Measurements from ENCODE around the gene TMEM170A. TPM values are rescaled to one million over a fixed set of nuclear protein-coding genes. Genes with fewer than 3 reads are reported as not detected.
"Not testable (repeated sequence)": the region's sequence is repeated elsewhere in the genome, so short reads cannot be mapped to it uniquely, and the experiment has no call there.

Gene TMEM170A
- total RNA-seq, 1 donor from 2014 or later, result 44.1 TPM

DNA sequence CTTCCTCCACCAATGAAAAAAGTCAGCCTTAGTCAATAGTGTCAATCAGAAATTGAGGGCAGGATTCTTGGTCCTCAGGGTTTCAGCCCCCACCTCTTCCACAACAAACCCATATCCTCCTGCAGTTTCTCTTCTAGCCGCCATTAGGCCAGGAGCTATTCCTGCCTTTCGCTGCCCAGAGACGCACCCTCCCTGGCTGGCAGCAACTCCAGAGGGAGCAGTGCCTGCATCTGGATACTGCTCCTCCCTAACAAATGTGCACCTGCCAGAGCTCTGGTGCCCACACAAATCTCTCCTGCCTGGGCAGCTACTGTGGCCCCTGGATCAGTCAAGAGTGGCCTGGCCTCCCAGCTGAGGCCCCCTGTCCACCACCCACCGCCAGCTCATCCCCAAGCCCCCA lies 8.0 kb downstream of the TMEM170A start:
- intact Hi-C loops (cut with micrococcal nuclease), result not testable (repeated sequence)

- intact Hi-C loops (cut with micrococcal nuclease), result no loop called here
These were observed 8.8 kb downstream of the TMEM170A start for GRCh38 chr16:75455677-75456076.

GRCh38 chr16:75452464-75453190 lies 11.9 kb downstream of the TMEM170A start:
- intact Hi-C loops (cut with micrococcal nuclease), result no loop called here

DNA sequence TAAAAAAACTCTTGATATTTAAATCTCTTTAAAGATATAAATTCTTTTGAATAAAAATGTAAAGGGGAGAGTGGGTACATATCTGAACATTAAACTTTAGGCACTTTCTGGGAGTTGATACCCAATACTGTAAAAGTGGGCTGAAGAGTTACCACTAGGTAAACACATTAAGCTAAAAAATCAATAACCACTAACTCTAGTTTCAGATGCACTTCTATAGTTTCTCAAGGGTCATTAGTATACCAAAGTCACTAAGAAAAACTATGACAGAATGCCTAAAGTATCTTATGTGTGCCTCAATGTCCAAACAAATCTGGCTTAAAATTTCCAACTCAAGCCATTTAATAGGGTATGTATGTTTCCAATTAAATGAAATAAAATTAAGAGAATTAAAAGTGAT lies 18.1 kb downstream of the TMEM170A start:
- intact Hi-C loops (cut with micrococcal nuclease), result no loop called here

GRCh38 chr16:75445298-75445697 lies 19.2 kb downstream of the TMEM170A start:
- intact Hi-C loops (cut with micrococcal nuclease), result no loop called here

DNA sequence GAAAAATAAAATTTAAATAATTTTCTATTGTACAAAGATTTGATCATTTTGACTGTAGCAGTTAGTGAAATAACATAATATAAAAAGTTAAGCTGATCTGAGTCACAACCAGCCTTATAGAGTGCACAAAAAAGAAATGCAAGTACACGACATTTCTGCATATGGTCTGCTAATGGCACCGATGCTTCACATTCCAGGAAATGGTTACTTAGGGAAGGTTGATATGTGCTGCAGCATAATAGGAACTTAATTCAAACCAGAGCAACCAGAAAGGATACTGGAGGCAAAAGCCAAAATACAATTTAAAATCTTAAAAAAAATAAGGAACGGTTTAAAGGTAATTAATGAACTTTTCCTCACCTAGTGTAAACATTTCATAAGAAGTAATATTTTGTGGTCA lies 21.2 kb downstream of the TMEM170A start:
- intact Hi-C loops (cut with micrococcal nuclease), result no loop called here

- intact Hi-C loops (cut with micrococcal nuclease), result loop anchor here (1.0 to 10.0 kb wide), 9 partner anchors 31 to 1757 kb away; partner anchors contain the start of genes ADAT1, GABARAPL2, MON1B and TMEM170A
These were observed 30.6 kb downstream of the TMEM170A start for GRCh38 chr16:75433732-75434413.

- intact Hi-C loops (cut with micrococcal nuclease), result loop anchor here (1.0 to 10.0 kb wide), 9 partner anchors 32 to 1758 kb away; partner anchors contain the start of genes ADAT1, GABARAPL2, MON1B and TMEM170A
These were observed 31.4 kb downstream of the TMEM170A start, which contains the start of gene CFDP1 for GRCh38 chr16:75432828-75433731. TSS of gene CFDP1 (minus strand) at chr16:75433503. CDS start at chr16:75433352, 151 bp downstream.

- intact Hi-C loops (cut with micrococcal nuclease), result loop anchor here (10.0 kb wide), 1 partner anchor 735 kb away; no protein-coding TSS in a partner anchor
These were observed 34.7 kb downstream of the TMEM170A start for GRCh38 chr16:75429621-75430403.

GRCh38 chr16:75426524-75426923 lies 38.0 kb downstream of the TMEM170A start:
- intact Hi-C loops (cut with micrococcal nuclease), result not testable (repeated sequence)

DNA sequence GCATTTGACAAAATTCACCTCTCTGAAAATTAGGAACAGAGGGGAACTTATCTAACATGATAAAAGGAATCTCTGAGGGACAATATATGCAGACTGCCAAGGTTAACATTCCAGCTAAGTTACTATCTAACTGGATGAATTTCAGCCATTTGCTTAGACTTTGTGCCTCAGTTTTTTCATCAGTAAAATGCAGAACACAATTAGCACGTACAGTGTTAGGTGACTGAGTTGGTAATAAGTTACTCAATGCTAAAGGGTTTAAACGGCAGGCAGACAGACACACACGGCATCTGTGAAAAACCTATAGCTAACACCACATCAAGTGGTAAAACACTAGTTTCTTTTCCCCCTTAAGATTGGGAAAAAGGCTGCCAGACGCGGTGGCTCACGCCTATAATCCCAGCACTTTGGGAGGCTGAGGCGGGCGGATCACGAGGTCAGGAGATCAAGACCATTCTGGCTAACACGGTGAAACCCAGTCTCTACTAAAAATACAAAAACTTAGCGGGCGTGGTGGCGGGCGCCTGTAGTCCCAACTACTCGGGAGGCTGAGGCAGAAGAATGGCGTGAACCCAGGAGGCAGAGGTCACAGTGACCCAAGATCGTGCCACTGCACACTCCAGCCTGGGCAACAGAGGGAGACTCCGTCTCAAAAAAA lies 40.3 kb downstream of the TMEM170A start:
- intact Hi-C loops (cut with micrococcal nuclease), result loop anchor here (5.0 kb wide), 1 partner anchor 38 kb away; the partner anchor contains the start of gene TMEM170A

DNA sequence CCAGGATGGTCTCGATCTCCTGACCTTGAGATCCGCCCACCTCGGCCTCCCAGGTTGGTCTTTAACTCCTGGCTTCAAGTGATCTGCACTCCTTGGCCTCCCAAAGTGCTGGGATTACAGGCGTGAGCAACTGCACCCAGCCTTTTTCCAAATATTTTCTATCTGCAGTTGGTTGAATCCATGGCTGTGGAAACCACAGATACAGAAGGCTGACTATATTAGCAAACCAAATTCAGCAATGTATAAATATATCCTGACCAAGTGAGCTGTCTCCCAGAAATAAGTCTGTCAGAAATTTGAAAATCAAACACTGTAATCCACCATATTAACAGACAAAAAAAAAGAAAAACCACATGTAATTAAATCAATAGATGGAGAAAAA lies 40.8 kb downstream of the TMEM170A start:
- intact Hi-C loops (cut with micrococcal nuclease), result loop anchor here (5.0 kb wide), 1 partner anchor 39 kb away; the partner anchor contains the start of gene TMEM170A

GRCh38 chr16:75421820-75422126 lies 42.7 kb downstream of the TMEM170A start:
- intact Hi-C loops (cut with micrococcal nuclease), result loop anchor here (5.0 kb wide), 1 partner anchor 41 kb away; the partner anchor contains the start of gene TMEM170A

- intact Hi-C loops (cut with micrococcal nuclease), result loop anchor here (5.0 kb wide), 1 partner anchor 41 kb away; the partner anchor contains the start of gene TMEM170A
These were observed 43.3 kb downstream of the TMEM170A start for GRCh38 chr16:75420987-75421819.

DNA sequence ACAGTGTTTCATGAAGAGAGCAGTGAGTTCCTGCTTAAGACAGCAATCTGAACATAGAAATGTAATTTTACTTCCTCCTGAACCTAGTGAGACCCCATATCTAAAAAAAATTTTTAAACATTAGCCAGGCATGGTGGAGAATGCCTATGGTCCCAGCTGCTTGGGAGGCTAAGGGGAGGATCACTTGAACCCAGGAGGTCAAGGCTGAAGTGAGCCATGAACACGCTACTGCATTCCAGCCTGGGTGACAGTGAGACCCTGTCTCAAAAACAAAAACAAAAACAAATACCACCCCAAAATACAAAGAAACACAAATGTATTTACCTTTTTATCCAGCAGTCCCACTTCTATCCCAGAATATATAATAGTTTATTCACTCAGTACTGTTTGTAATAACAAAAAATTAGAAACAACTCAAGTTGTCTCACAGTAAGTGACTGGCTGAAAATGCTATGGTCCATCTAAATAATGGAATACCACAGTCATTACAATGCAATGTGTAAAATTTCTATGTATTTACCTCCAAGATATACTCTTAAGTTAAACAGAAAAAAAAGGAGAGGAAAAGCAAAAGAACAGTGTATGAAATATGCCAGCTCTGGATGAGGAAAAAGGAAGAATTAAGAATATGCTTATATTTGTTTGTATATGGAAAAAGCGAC lies 47.5 kb downstream of the TMEM170A start:
- intact Hi-C loops (cut with micrococcal nuclease), result no loop called here

DNA sequence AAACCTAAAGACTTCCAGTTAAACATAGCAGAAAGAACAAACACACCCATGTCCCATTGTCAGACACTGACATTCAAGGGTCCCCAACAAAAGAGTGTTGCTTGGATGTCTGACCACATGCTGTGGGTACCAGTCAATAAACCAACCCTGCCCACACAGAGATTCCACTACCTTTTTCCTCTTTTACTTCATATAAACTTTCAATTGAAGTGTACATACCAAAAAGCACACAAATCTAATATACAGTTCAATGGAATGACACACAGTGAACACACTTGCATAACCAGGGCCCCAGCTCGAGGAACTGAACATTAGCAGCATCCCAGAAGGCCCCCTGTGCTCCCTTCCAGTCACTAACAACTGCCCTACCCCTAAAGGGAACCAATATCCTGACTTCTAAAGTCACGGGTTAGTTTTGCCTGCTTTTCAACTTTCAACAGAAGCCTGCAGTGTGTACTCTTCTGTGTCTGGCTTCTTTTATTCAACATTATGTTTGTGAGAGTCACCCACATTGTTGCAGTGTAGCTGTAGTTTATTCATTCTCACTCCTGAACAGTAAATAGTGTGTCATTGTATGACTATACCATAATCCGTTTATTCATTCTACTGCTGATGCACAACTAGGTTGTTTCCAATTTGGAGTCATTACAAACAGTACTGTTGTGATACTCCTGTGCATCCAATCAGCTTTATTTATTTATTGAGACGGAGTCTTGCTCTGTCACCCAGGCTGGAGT lies 49.2 kb downstream of the TMEM170A start:
- intact Hi-C loops (cut with micrococcal nuclease), result no loop called here

DNA sequence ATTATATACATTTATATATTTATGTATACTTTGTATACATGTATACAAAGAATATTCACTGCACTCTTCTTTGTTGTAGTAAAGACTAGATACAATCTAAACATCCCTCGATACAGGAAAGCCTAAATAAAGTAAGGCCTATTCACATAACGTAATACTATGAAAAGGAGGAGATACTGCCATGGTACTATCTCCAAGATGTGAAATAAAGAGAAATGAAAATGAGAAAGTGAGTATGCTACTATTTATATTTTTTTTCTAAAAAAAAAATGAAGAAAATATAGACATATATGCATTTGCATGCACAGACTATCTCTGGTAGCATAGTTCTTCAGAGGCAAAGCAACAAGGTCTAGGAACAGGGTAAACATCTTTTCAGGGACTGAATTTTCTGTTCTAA lies 50.5 kb downstream of the TMEM170A start:
- intact Hi-C loops (cut with micrococcal nuclease), result no loop called here

DNA sequence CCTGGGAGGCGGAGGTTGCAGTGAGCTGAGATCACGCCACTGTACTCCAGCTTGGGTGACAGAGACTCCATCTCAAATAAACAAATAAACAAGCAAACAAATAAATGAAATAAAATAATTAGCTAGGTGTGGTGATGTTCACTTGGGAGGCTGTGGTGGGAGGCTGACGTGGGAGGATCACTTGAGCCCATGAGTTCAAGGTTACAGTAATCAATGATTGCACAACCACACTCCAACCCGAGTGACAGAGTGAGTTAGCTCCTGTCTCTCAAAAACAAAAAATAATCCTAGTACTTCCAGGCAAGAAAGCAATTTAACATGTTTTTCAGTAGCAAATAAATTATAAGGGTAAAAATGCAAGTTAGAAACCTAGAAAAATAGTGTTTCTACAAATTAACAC lies 57.5 kb downstream of the TMEM170A start:
- intact Hi-C loops (cut with micrococcal nuclease), result no loop called here

All from T-helper 2 cell treated with Interferon-gamma antibody and Interleukin-4, amounts not matched to agents 100 ng/mL and 5 ng/mL, for 36 hours (primary cell).